Upper lobe of left lung (tissue), 6 donors: ENCODE data around the gene CGB3. TPM values are rescaled to one million over a fixed set of nuclear protein-coding genes. Genes with fewer than 3 reads are reported as not detected.

ENCODE experiments used
- ATAC-seq, 2 donors: fragments of 200-7000 bp; cut with Tn5 transposase; one replicate each; pipeline ENCODE4 v1.9.1; 2022; ENCODE audit warnings: mild to moderate bottlenecking in 2 of 2, moderate library complexity in 2 of 2; ENCODE audit not compliant: low FRiP score in 2 of 2
- DNase-seq, 2 donors: peaks; one replicate each; pipeline ENCODE4 v3.0.0-alpha.2; 2019 to 2020
- H3K27ac ChIP-seq, 4 donors: fragments of 200-600 bp; sonication (generic); one replicate each; pipeline ENCODE4 v1.5.1; 2016 to 2019
- H3K27me3 ChIP-seq, 4 donors: fragments of 200-600 bp; sonication (generic); one replicate each; pipeline ENCODE4 v1.5.1; 2017 to 2019
- H3K36me3 ChIP-seq, 4 donors: fragments of 200-600 bp; sonication (generic); one replicate each; pipeline ENCODE4 v1.5.1; 2016 to 2019
- H3K4me1 ChIP-seq, 4 donors: fragments of 200-600 bp; sonication (generic); one replicate each; pipeline ENCODE4 v1.5.1; 2018 to 2019
- H3K4me3 ChIP-seq, 4 donors: fragments of 200-600 bp; sonication (generic); one replicate each; pipeline ENCODE4 v1.5.1; 2017 to 2019; ENCODE audit warnings: mild to moderate bottlenecking in 2 of 4, moderate library complexity in 1 of 4
- H3K9me3 ChIP-seq, 4 donors: fragments of 200-600 bp; sonication (generic); one replicate each; pipeline ENCODE4 v1.5.1; 2018 to 2019
- EP300 ChIP-seq, 4 donors: sonication (generic); formaldehyde crosslinking; IDR thresholded peaks; one replicate each; pipeline ENCODE4 v1.5.1; 2017; ENCODE audit warnings: antibody characterized with exemption in 4 of 4, control low read depth in 2 of 4
- POLR2A ChIP-seq, 4 donors: fragments of 450-650 bp; IDR thresholded peaks; one replicate each; pipeline ENCODE4 v1.5.1; 2016 to 2017; ENCODE audit warnings: antibody characterized with exemption in 4 of 4, mild to moderate bottlenecking in 2 of 4
- POLR2AphosphoS5 ChIP-seq, 2 donors: sonication (generic); formaldehyde crosslinking; IDR thresholded peaks; one replicate each; pipeline ENCODE4 v1.5.1; 2017; ENCODE audit warnings: antibody characterized with exemption in 2 of 2
- WGBS, 2 donors: methylation state at CpG; one replicate each; pipeline ENCODE4 v1.1.5; 2017 to 2018; 5-methylcytosine and 5-hydroxymethylcytosine counted together
- total RNA-seq, 6 donors: library from RNA; depleted of rRNA in 4 of 6; stranded (reverse); fragments of >200 nt in 4 of 6; gene quantifications; one replicate each; pipeline versions ENCODE4 v1.1.0 to v1.2.1, GENCODE V29; 2016 to 2021
- TF ChIP-seq, protein P1 (sequence below), 6 experiments: fragments of 450-650 bp in 4 of 6; fragments of 200-600 bp in 2 of 6; sonication (generic) in 2 of 6; IDR thresholded peaks; one replicate each; pipeline ENCODE4 v1.5.1; 2016 to 2019; ENCODE audit warnings: antibody characterized with exemption in 6 of 6
- donor health status: DM: no; HTN: no; CAD: no; lungs with moderate emphysema.
- donor health status: DM: no; HTN: yes; CAD: no; lungs with severe emphysema.

The CGB3 gene
- total RNA-seq, 6 donors from 2014 or later, result not detected

- peaks cover 0 to 65% (median 35%) of the 10 kb centered on the region in 4 donors for H3K36me3 ChIP-seq
- 94 to 95% methylated on average over 25 to 32 of the region's 32 CpGs for whole genome bisulfite sequencing, 2 donors
These were observed 9.8 kb downstream of the CGB3 start for GRCh38 chr19:49014123-49014869.

GRCh38 chr19:49011194-49011593 is 12.9 kb downstream of the CGB3 start:
- no peak overlapping the region for H3K4me3 ChIP-seq
- DNase-seq, result peak in 1 of 2 donors; percentile 48
- TF ChIP-seq EP300 (IDR thresholded peaks at IDR 0.05), result no peak
- TF ChIP-seq POLR2AphosphoS5 (IDR thresholded peaks at IDR 0.05), result no peak
- no peak for TF ChIP-seq POLR2A (IDR thresholded peaks at IDR 0.05)
- TF ChIP-seq, protein P1, sequence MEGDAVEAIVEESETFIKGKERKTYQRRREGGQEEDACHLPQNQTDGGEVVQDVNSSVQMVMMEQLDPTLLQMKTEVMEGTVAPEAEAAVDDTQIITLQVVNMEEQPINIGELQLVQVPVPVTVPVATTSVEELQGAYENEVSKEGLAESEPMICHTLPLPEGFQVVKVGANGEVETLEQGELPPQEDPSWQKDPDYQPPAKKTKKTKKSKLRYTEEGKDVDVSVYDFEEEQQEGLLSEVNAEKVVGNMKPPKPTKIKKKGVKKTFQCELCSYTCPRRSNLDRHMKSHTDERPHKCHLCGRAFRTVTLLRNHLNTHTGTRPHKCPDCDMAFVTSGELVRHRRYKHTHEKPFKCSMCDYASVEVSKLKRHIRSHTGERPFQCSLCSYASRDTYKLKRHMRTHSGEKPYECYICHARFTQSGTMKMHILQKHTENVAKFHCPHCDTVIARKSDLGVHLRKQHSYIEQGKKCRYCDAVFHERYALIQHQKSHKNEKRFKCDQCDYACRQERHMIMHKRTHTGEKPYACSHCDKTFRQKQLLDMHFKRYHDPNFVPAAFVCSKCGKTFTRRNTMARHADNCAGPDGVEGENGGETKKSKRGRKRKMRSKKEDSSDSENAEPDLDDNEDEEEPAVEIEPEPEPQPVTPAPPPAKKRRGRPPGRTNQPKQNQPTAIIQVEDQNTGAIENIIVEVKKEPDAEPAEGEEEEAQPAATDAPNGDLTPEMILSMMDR (IDR thresholded peaks at IDR 0.05), result no peak
- no peaks in the 10 kb centered on the region for H3K9me3 ChIP-seq
- 75 to 85% methylated on average over 4 to 17 of the region's 17 CpGs for WGBS, 2 donors
- ATAC-seq, result peak in 1 of 2 donors; percentile 20
- no peaks in the 10 kb centered on the region for H3K27me3 ChIP-seq
- peaks cover 15 to 91% (median 51%) of the 10 kb centered on the region in 4 donors for H3K36me3 ChIP-seq
- no peaks in the 10 kb centered on the region for H3K4me1 ChIP-seq
- no peak overlapping the region for H3K27ac ChIP-seq

More at GRCh38 chr19:49014123-49014869, 9.8 kb downstream of the CGB3 start:
- ATAC-seq (no peak), DNase-seq (peak in 1 of 2 donors; percentile 80)
- no peak overlapping the region for H3K27ac ChIP-seq
- no peak for TF ChIP-seq POLR2A (IDR thresholded peaks at IDR 0.05)
- no peak for TF ChIP-seq POLR2AphosphoS5 (IDR thresholded peaks at IDR 0.05)
- no peak for TF ChIP-seq EP300 (IDR thresholded peaks at IDR 0.05)
- TF ChIP-seq, protein P1 (IDR thresholded peaks at IDR 0.05), result no peak
- H3K9me3 ChIP-seq, result no peaks in the 10 kb centered on the region
- H3K27me3 ChIP-seq, result no peaks in the 10 kb centered on the region
- no peak overlapping the region for H3K4me3 ChIP-seq
- peaks cover 11 to 21% (median 20%) of the 10 kb centered on the region in 4 donors for H3K4me1 ChIP-seq

DNA sequence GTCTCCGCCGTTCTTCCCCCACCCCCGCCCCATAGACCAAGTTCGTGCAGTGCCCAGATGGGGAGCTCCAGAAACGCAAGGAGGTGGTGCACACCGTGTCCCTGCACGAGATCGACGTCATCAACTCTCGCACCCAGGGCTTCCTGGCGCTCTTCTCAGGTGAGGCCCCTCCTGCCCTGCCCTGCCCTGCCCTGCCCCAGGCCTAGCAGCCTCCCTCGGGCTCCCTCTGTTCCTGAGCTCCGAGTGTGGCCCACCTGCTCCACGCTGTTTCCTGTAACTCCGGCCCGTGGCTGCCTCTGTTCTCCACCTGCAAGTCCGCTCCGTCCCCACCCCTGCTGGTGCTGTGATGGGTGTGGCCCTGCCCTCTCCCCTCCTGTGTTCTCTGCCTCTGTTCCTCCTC is 13.7 kb downstream of the CGB3 start:
- 92 to 93% methylated on average over 14 to 18 of the region's 18 CpGs for WGBS, 2 donors
- ATAC-seq, result no peak

GRCh38 chr19:49009828-49010227 is 14.3 kb downstream of the CGB3 start:
- Histone ChIP-seq H3K36me3 (peaks cover 22 to 91% (median 57%) of the 10 kb centered on the region in 4 donors), H3K9me3 (no peaks in the 10 kb centered on the region), H3K27ac (no peak overlapping the region), H3K27me3 (no peaks in the 10 kb centered on the region), H3K4me3 (no peak overlapping the region), H3K4me1 (no peaks in the 10 kb centered on the region)
- TF ChIP-seq POLR2AphosphoS5 (IDR thresholded peaks at IDR 0.05) (no peak), EP300 (IDR thresholded peaks at IDR 0.05) (no peak), POLR2A (IDR thresholded peaks at IDR 0.05) (no peak)
- TF ChIP-seq, protein P1 (IDR thresholded peaks at IDR 0.05), result no peak
- 95 to 96% methylated on average over 14 to 18 of the region's 18 CpGs for WGBS, 2 donors
- peak in 1 of 2 donors; percentile 53 for DNase-seq
- no peak for ATAC-seq

More for the DNA sequence above, 13.7 kb downstream of the CGB3 start:
- TF ChIP-seq EP300 (IDR thresholded peaks at IDR 0.05) (no peak), POLR2A (IDR thresholded peaks at IDR 0.05) (no peak), POLR2AphosphoS5 (IDR thresholded peaks at IDR 0.05) (no peak)
- TF ChIP-seq, protein P1 (IDR thresholded peaks at IDR 0.05), result no peak
- no peak overlapping the region for H3K27ac ChIP-seq
- peaks cover 16 to 91% (median 55%) of the 10 kb centered on the region in 4 donors for H3K36me3 ChIP-seq
- H3K4me1 ChIP-seq, result no peaks in the 10 kb centered on the region
- no peak overlapping the region for H3K4me3 ChIP-seq
- H3K9me3 ChIP-seq, result no peaks in the 10 kb centered on the region
- DNase-seq, result peak in 1 of 2 donors; percentile 53
- no peaks in the 10 kb centered on the region for H3K27me3 ChIP-seq
